Measurements from ENCODE around the gene TSPAN1.

DNA sequence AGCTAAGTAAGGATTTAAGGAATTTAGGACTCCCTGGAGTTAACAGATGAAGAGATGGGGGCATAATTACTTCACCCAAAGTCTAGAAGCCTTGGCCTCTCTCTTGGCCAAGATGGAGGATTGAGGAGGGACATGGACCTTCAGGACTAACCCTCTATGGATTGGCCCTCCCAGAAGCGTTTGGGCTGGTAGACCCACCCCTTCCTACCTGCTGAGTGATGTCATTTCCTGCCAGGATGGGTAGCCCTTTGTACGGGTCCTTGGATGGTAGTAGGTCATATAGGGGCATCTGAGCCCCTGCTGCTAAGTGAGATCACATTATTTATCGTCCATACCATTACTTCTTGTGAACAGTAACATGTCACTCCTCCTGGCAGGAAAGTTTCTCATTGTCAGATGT lies 45.9 kb downstream of the TSPAN1 start:
- TF ChIP-seq, protein P1, sequence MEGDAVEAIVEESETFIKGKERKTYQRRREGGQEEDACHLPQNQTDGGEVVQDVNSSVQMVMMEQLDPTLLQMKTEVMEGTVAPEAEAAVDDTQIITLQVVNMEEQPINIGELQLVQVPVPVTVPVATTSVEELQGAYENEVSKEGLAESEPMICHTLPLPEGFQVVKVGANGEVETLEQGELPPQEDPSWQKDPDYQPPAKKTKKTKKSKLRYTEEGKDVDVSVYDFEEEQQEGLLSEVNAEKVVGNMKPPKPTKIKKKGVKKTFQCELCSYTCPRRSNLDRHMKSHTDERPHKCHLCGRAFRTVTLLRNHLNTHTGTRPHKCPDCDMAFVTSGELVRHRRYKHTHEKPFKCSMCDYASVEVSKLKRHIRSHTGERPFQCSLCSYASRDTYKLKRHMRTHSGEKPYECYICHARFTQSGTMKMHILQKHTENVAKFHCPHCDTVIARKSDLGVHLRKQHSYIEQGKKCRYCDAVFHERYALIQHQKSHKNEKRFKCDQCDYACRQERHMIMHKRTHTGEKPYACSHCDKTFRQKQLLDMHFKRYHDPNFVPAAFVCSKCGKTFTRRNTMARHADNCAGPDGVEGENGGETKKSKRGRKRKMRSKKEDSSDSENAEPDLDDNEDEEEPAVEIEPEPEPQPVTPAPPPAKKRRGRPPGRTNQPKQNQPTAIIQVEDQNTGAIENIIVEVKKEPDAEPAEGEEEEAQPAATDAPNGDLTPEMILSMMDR (IDR thresholded peaks at IDR 0.05) = no peak
- TF ChIP-seq POLR2A (IDR thresholded peaks at IDR 0.05) = no peak

Measured in body of pancreas (tissue), 4 donors.